Heart left ventricle (tissue), 13 donors: ENCODE results near the gene CAMTA1.

Experiments used
- POLR2A ChIP-seq, 2 donors: fragments of 450-650 bp; IDR thresholded peaks; one replicate each; pipeline ENCODE4 v1.6.1; 2017; ENCODE audit warnings: antibody characterized with exemption in 2 of 2, mild to moderate bottlenecking in 2 of 2, moderate library complexity in 2 of 2
- TF ChIP-seq, protein P1 (sequence below), 12 donors: fragments of 200-600 bp; sonication (generic) in 4 of 12; IDR thresholded peaks; one replicate each; pipeline versions ENCODE4 v1.5.0 to v1.8.0; 2018 to 2022; ENCODE audit warnings: antibody characterized with exemption in 12 of 12, mild to moderate bottlenecking in 5 of 12
- donor health status: ischemic (EF 13 %, LVEDD 7.1; RV severe dilation, severe dysfunction).
- donor health status: DM: no; HTN: yes; CAD: no.
- donor health status: DM: no; HTN: no; CAD: no.
- donor health status: ischemic (EF 25% LVEDD 6.9; RV normal size, moderate dysfunction).
- donor health status: ischemic (EF 25% LVEDD 5.7; RV mildly dilated, moderate dysfunction).
- donor health status: ischemic (EF 35%, LVEDD 5.7; RV mildly dilated, moderate dysfunction).
- donor health status: nonischemic (EF 11% LVEDD 7.7; RV severe dilation, severe dysfunction).
- donor health status: DM: yes; HTN: yes; CAD: no.
- donor health status: PGD.
- donor health status: ischemic (EF 29% LVEDD 5.4; RV normal size, mild dysfunction).
- donor health status: nonischemic (EF 23%, LVEDD 6.1; RV moderate dilation, normal function).

DNA sequence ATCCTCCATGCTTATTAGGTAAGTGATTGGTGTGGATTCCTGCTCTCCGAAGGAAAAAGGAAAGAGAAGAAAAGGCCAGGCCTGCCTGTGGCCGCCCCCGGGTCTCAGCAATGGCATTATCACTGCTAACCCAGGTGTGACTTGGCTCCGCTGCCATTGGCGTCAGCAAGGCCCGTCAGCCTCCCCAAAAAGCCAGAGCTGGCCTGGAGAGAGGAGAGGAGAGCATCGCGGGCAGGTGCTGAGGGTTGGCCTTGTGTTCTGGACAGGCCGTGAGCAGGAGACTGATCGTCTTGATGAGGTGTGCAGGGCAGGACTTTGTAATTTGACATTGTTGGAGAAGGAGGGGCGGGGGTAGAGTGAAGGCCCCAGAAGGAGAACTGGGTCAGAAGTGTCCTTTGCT, 186.4 kb downstream of the CAMTA1 start:
- TF ChIP-seq, protein P1, sequence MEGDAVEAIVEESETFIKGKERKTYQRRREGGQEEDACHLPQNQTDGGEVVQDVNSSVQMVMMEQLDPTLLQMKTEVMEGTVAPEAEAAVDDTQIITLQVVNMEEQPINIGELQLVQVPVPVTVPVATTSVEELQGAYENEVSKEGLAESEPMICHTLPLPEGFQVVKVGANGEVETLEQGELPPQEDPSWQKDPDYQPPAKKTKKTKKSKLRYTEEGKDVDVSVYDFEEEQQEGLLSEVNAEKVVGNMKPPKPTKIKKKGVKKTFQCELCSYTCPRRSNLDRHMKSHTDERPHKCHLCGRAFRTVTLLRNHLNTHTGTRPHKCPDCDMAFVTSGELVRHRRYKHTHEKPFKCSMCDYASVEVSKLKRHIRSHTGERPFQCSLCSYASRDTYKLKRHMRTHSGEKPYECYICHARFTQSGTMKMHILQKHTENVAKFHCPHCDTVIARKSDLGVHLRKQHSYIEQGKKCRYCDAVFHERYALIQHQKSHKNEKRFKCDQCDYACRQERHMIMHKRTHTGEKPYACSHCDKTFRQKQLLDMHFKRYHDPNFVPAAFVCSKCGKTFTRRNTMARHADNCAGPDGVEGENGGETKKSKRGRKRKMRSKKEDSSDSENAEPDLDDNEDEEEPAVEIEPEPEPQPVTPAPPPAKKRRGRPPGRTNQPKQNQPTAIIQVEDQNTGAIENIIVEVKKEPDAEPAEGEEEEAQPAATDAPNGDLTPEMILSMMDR (IDR thresholded peaks at IDR 0.05), result no peak
- TF ChIP-seq POLR2A (IDR thresholded peaks at IDR 0.05), result no peak
